ENCODE data around the gene BRCC3.
"Not testable (repeated sequence)": the region's sequence is repeated elsewhere in the genome, so short reads cannot be mapped to it uniquely, and the experiment has no call there.

The BRCC3 gene

GRCh38 chrX:155144926-155145325, 73.6 kb downstream of the BRCC3 start:
- no peak for DNase-seq

GRCh38 chrX:155147612-155148011, 76.3 kb downstream of the BRCC3 start:
- DNase-seq: not testable (repeated sequence)

GRCh38 chrX:155148166-155148565, 76.9 kb downstream of the BRCC3 start:
- DNase-seq: not testable (repeated sequence)

GRCh38 chrX:155148724-155149537, 77.6 kb downstream of the BRCC3 start:
- DNase-seq: peak; percentile 13

GRCh38 chrX:155169881-155170280, 98.6 kb downstream of the BRCC3 start:
- no peak for DNase-seq

Measured in fibroblast of skin of back (primary cell).